ENCODE results near the gene MMS22L.

Gene MMS22L

DNA sequence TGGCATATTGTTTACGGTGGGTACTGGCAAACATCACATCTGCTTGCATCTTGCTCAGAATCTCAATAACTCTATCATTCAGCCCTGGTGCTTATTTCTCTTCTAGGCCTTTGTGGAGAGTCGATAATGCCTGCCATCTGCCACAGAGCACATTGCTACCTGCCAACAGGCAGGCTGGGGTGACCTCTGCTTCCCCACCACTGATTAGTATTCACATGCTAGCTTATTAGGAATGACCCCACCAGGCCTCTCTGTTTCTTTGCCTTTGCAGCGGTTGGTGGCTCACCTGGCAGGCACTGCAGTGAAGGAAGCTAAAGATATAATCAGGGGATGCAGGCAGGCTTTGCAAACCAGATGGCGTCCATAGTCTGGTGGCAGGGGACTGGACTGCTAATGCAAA is 154.5 kb downstream of the MMS22L start:
- no peak overlapping the region for H3K4me3 ChIP-seq
- H4K20me1 ChIP-seq, result no peaks in the 10 kb centered on the region
- no peak overlapping the region for H3K4me2 ChIP-seq
- H3K4me1 ChIP-seq, result peaks cover 18% of the 10 kb centered on the region
- H3K27ac ChIP-seq, result no peak overlapping the region
- no peaks in the 10 kb centered on the region for H3K36me3 ChIP-seq
- H3K9me3 ChIP-seq, result no peaks in the 10 kb centered on the region; the same call in 1 of the 2 replicates
- no peaks in the 10 kb centered on the region for H3K27me3 ChIP-seq
- H3K9ac ChIP-seq, result no peak overlapping the region
- TF ChIP-seq Cebpa-rat (IDR thresholded peaks at IDR 0.05), result no peak

DNA sequence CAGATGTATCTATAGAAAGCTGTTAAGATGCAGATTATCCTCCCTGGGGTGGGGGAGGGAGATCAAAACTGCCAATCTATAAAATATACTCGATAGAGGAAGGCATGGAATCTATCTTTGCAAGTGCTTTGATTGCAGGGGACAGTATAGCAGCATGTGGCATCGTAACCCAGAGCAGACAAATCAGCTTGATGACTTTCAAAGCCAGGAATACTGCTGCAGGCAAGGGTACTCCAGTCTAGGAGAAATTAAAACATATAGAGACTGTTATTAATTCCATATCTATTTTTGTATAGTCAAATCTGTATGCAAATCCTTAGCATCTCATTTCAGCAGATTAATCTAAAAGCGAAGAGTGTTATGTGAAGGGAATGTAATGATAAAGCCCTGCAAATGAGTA is 159.4 kb downstream of the MMS22L start:
- Histone ChIP-seq H3K4me3 (no peak overlapping the region), H3K4me1 (peaks cover 22% of the 10 kb centered on the region), H3K9me3 (peaks cover 5% of the 10 kb centered on the region), H3K27ac (no peak overlapping the region), H4K20me1 (no peaks in the 10 kb centered on the region), H3K27me3 (no peaks in the 10 kb centered on the region), H3K9ac (no peak overlapping the region), H3K4me2 (0 out of 2 replicates have a peak overlapping the region, but pooled peaks have one; percentile 53), H3K36me3 (no peaks in the 10 kb centered on the region)
- no peak for TF ChIP-seq Cebpa-rat (IDR thresholded peaks at IDR 0.05)

DNA sequence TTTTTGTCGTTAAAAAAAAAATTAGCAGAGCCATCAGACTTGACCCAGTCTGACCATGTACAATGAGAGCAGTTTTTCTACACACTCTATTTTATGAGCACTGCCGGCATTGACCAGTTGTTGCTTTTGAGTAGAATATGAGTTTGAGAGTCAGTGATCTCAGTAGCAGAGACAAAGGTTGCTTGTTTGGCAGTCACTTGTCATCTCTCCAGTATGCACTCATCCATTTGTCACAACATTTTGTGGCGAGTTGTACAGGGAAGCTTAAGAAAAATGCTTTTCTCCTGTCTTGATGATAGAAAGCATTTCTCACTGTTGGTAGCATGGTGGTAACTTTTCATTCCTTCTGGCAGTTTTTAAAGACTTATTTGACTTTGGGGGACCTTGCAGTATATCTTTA is 159.9 kb downstream of the MMS22L start:
- no peaks in the 10 kb centered on the region for H3K36me3 ChIP-seq
- no peak overlapping the region for H3K9ac ChIP-seq
- H4K20me1 ChIP-seq, result no peaks in the 10 kb centered on the region
- H3K9me3 ChIP-seq, result peaks cover 5% of the 10 kb centered on the region; the same call in 1 of the 2 replicates
- no peak overlapping the region for H3K4me3 ChIP-seq
- H3K27ac ChIP-seq, result no peak overlapping the region
- 0 out of 2 replicates have a peak overlapping the region, but pooled peaks have one; percentile 53 for H3K4me2 ChIP-seq
- H3K4me1 ChIP-seq, result peaks cover 22% of the 10 kb centered on the region
- H3K27me3 ChIP-seq, result no peaks in the 10 kb centered on the region
- no peak for TF ChIP-seq Cebpa-rat (IDR thresholded peaks at IDR 0.05)

DNA sequence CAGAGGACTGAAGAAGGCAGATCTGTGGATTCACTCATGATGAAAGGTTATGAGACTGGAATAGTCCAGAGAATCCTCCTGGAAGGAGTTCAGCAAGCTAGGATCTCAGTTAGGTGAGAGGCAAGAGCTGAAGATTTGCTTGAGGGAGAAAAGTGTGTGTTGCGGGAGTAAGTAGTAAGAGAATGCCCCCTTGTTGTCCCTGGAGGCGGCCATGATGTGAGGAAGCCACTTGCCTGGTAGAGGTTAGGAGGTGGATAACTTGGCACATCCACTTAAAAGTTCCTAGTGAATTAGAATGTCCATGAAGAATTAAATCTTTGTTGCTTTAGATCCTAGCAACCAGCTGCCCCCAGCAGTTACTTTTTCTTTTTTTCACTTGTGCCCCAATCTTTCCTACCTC is 162.5 kb downstream of the MMS22L start:
- no peaks in the 10 kb centered on the region for H4K20me1 ChIP-seq
- no peak for TF ChIP-seq Cebpa-rat (IDR thresholded peaks at IDR 0.05)
- H3K4me2 ChIP-seq, result no peak overlapping the region
- no peak overlapping the region for H3K27ac ChIP-seq
- no peaks in the 10 kb centered on the region for H3K36me3 ChIP-seq
- no peak overlapping the region for H3K4me3 ChIP-seq
- no peaks in the 10 kb centered on the region for H3K27me3 ChIP-seq
- H3K4me1 ChIP-seq, result peaks cover 22% of the 10 kb centered on the region
- H3K9me3 ChIP-seq, result peaks cover 5% of the 10 kb centered on the region; the same call in 1 of the 2 replicates
- H3K9ac ChIP-seq, result no peak overlapping the region

DNA sequence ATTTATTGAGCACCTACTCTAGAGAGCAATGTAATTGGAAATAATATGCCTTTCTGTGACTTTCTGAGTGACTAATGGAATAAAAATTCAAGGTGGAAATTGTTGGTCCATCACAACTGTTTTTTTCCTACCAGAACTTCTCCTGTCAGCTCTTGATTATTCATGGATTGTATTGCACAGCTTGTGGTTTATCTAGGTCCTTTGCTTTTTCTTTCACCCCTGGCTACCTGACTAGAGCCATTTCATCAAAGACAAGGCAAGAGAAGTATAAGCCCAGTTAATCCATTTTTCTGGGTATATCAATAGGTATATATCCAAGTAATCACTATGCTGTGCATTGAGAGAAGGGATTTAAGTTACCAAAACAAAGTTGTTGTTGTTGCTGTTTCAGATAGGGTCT is 168.4 kb downstream of the MMS22L start:
- Histone ChIP-seq H3K9ac (no peak overlapping the region), H3K27me3 (no peaks in the 10 kb centered on the region)

DNA sequence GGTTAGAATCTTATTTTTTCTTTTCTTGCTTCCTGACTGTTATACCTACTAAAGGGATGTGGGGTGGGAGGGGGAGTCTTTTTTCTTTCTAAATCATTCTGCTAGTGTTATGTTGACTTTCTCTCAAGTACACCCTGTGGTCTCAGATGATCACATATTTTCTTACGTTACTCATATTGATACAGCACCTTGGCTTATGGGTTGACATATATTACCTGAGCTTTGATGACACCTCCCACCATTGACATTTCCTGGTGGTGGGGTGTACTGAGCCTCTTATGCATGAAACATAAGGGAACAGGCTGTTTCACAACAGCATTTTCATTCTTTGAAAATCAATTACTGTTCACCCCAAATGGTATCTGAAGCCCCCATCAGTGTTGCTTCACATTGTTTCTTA is 169.8 kb downstream of the MMS22L start:
- no peak overlapping the region for H3K4me3 ChIP-seq
- no peaks in the 10 kb centered on the region for H3K27me3 ChIP-seq
- no peak for TF ChIP-seq Cebpa-rat (IDR thresholded peaks at IDR 0.05)
- H3K4me2 ChIP-seq, result no peak overlapping the region
- H3K27ac ChIP-seq, result no peak overlapping the region
- H3K36me3 ChIP-seq, result no peaks in the 10 kb centered on the region
- peaks cover 10% of the 10 kb centered on the region; the same call in 1 of the 2 replicates for H3K9me3 ChIP-seq
- no peak overlapping the region for H3K9ac ChIP-seq
- no peaks in the 10 kb centered on the region for H4K20me1 ChIP-seq
- peaks cover 13% of the 10 kb centered on the region for H3K4me1 ChIP-seq

More for the DNA sequence above, 168.4 kb downstream of the MMS22L start:
- Histone ChIP-seq H3K27ac (no peak overlapping the region), H3K9me3 (peaks cover 10% of the 10 kb centered on the region; the same call in 1 of the 2 replicates), H3K4me1 (peaks cover 13% of the 10 kb centered on the region), H3K4me3 (no peak overlapping the region), H3K4me2 (no peak overlapping the region), H3K36me3 (no peaks in the 10 kb centered on the region), H4K20me1 (no peaks in the 10 kb centered on the region)
- no peak for TF ChIP-seq Cebpa-rat (IDR thresholded peaks at IDR 0.05)

DNA sequence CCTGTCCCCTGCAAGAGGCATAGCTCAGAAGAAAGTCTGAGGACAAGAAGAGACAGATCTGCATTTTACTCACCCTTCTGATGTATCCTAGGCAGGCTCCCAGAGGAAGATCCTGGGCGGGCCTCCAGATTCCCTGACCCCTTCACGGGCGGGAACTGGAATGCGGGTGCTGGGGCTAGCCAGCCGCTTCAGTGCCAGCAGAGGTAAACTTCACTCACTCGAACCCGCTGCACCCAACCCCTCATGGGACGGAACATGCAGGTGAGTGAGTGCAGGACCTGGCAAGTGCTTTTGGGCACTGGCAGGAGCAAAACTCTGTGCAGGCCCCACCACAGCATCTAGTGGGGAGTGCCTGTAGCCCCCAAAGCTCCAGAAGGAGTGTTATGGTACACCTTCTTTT is 171.8 kb downstream of the MMS22L start:
- Histone ChIP-seq H3K4me3 (no peak overlapping the region), H3K27ac (no peak overlapping the region), H3K27me3 (no peaks in the 10 kb centered on the region), H3K36me3 (no peaks in the 10 kb centered on the region), H3K9me3 (peaks cover 10% of the 10 kb centered on the region; the same call in 1 of the 2 replicates), H3K4me1 (peaks cover 13% of the 10 kb centered on the region), H4K20me1 (no peaks in the 10 kb centered on the region), H3K4me2 (no peak overlapping the region), H3K9ac (no peak overlapping the region)
- TF ChIP-seq Cebpa-rat (IDR thresholded peaks at IDR 0.05), result no peak

DNA sequence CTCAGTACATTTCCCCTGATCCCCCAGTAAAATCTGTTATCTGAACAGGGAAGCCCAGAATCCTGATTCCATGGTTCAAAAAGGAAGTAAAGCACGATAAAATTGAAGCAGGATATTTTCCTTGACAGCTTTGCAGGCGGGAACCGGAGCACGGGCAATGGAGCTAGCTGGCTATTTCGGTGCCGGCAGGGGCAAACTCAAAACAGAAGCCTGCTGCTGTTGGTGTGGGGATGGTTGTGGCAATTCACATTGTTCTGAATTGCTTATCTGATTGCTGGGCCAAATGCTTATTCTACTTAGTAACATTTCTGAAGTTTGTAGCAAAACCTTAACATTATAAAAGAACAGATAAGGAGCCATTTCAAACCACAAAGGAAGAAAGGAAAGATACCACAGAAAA is 172.4 kb downstream of the MMS22L start:
- H3K4me2 ChIP-seq, result peak overlapping the region; percentile 23
- no peak overlapping the region for H3K27ac ChIP-seq
- peaks cover 10% of the 10 kb centered on the region; the same call in 1 of the 2 replicates for H3K9me3 ChIP-seq
- H3K4me3 ChIP-seq, result no peak overlapping the region
- TF ChIP-seq Cebpa-rat (IDR thresholded peaks at IDR 0.05), result no peak
- no peak overlapping the region for H3K9ac ChIP-seq
- no peaks in the 10 kb centered on the region for H3K36me3 ChIP-seq
- peaks cover 13% of the 10 kb centered on the region for H3K4me1 ChIP-seq
- no peaks in the 10 kb centered on the region for H3K27me3 ChIP-seq
- no peaks in the 10 kb centered on the region for H4K20me1 ChIP-seq

DNA sequence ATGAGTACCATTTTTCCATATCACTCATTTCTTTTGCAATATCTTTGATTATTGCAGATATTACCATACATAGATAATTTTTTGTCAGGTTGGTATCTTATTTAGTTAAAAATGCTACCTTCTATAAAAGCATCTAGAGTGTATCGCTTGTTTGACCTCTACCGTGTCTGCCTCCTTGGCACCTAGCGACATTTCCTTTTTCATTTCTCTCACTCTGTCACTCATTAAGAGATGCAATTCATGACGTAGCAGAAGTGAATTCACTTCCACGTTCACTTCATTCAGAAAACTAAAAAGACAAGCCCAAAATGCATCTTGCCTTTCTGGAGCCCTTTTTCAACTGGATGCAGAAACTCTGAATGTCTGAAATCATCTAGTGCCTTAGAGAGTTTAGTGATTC is 172.9 kb downstream of the MMS22L start:
- Histone ChIP-seq H3K27me3 (no peaks in the 10 kb centered on the region), H4K20me1 (no peaks in the 10 kb centered on the region), H3K36me3 (no peaks in the 10 kb centered on the region), H3K4me3 (no peak overlapping the region), H3K9me3 (peaks cover 10% of the 10 kb centered on the region; the same call in 1 of the 2 replicates), H3K4me2 (peak overlapping the region; percentile 23), H3K9ac (no peak overlapping the region), H3K4me1 (peaks cover 13% of the 10 kb centered on the region), H3K27ac (no peak overlapping the region)
- TF ChIP-seq Cebpa-rat (IDR thresholded peaks at IDR 0.05), result no peak

DNA sequence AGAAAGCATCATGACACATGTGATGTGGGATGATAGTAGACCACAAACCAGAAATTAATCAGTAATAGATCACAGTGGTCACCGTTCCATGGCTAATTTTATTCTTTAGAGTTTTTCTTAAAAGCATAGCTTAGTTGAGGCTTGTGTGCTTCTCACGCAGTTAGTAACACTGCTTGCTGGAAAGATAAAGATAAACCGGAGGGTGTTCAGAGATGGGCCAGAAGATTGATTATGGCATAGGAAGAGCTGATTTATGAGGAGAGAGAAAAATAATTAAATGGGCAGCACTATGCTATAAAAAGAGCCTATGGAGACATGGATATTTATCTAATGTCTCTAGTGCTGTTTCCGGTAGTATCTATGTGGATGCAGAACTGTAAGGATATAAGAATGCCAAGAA is 173.6 kb downstream of the MMS22L start:
- TF ChIP-seq Cebpa-rat (IDR thresholded peaks at IDR 0.05), result no peak
- Histone ChIP-seq H3K4me2 (no peak overlapping the region), H3K4me1 (peaks cover 13% of the 10 kb centered on the region), H3K4me3 (no peak overlapping the region), H3K27ac (no peak overlapping the region), H3K27me3 (no peaks in the 10 kb centered on the region), H4K20me1 (no peaks in the 10 kb centered on the region), H3K9ac (no peak overlapping the region), H3K9me3 (peaks cover 10% of the 10 kb centered on the region; the same call in 1 of the 2 replicates), H3K36me3 (no peaks in the 10 kb centered on the region)

All from BLaER1 (cell line).